ENCODE data around the gene TENT4B. TPM values are rescaled to one million over a fixed set of nuclear protein-coding genes. Genes with fewer than 3 reads are reported as not detected.
A peak's percentile ranks its signal among the peaks of the same experiment; 100 is the strongest.
"Not testable (repeated sequence)": the region's sequence is repeated elsewhere in the genome, so short reads cannot be mapped to it uniquely, and the experiment has no call there.

The TENT4B gene
- polyA plus RNA-seq, 1 donor: 6.8 TPM

DNA sequence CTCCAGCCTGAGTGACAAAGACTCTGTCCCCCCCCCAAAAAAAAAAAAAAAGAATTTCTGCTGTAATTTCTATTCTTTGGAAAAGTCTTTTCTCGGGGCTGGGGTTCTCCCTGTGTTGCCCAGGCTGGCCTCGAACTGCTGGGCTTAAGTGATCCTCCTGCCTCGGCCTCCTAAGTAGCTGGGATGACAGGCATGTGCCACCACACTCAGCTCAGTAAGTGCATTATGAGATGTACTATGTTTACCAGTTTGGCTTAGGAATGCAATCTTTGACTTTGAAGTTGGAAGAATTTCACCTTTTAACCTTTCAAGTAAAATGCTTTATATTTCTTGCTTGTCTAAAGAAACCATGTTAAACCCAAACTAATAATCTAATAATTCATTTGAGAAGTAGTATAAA is 85.2 kb downstream of the TENT4B start:
- no peak for DNase-seq

DNA sequence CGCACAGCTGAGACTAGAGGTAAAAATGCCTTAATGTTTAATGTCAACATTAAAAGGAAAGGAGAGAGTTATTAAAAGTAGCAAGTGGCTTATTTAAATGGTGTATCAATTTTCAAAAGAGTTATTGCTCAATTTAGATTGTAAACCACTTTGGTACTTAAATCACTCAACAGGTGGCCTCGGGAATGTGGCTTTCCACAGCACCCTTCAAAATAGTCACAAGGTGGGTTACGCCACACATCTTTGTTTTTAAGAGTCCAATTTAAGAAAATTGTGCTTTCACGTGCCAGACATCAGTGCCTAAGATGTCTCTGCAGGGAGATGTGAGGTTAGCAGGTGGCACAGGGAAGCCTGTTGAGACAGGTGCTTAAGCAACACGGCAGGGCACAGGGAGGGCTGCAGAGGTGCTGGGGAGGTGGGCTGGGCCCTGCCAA is 85.8 kb downstream of the TENT4B start:
- no peak for DNase-seq

DNA sequence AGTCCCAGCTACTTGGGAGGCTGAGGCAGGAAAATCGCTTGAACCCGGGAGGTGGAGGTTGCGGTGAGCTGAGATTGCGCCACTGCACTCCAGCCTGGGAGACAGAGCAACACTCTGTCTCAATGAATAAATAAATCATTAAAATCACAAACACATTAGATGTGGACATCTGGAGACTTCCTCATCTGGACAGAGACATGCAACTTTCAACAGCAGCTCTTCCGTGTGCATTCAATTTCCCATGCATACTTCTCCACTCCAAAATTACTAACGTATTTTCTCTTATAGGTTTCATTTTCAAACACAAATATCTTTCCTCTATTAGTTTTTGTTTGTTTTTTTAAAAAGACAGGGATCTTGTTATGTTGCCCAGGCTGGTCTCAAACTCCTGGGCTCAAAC is 89.9 kb downstream of the TENT4B start:
- DNase-seq: not testable (repeated sequence)

DNA sequence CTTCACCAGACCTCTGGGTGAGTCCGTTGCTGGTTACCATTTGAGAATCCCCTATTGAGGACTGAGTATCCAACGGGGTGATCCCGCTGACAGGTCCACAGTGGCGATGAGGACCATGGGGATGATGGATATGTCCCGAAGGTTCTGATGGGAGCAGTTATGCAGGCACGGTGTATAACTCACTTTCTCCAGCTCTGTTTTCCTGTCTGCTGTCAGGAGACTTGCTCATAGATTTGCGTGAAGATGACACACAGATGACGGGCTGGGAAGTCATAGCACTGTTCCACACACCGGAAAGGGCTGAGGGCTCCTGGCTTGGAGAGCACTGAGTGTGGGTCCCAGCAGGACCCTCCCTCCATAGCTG is 91.0 kb downstream of the TENT4B start:
- no peak for DNase-seq

DNA sequence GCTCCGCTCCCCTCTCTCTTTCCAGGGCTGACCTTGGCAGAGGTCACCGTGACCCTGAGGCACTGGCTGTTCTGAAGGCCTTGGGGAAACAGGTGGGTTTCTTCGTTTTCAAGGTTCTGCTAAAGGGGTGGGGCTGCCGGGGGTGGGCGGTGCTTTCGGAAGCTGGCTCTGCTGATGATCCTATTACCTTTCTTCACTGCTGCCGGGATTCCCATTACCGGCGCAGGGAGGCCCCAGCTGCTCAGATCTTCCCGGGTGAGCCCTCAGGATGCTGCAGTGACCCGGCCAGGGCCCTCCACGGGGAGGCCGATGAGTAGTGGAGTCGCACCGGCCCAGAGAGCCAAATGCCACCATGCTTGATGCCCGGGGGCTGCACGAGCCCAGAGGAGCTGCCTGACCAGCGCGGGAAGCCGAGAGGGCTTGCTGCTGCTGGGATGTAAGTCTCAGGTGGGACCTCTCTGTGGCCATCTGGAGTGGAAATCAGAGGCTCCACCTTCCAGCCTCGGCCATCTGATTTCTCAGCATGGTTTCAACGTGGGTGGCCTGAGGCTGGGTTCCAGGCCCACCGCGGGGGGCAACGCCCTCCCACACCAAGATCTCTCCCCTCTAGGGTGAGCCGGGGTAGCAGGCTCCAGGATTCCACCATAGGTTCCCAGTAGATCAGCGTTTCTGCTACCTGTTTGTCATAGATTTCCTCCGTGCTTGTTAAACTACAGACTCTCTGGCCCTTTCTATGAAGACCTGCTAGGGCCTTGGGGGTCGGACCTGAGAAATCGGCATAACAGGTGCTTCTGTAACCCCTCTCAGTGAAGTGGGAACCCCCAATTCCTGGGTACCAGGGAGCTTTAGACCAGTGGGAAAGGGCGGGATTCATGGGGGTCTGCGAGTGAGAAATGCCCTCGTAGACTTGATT is 91.7 kb downstream of the TENT4B start:
- no peak for DNase-seq

DNA sequence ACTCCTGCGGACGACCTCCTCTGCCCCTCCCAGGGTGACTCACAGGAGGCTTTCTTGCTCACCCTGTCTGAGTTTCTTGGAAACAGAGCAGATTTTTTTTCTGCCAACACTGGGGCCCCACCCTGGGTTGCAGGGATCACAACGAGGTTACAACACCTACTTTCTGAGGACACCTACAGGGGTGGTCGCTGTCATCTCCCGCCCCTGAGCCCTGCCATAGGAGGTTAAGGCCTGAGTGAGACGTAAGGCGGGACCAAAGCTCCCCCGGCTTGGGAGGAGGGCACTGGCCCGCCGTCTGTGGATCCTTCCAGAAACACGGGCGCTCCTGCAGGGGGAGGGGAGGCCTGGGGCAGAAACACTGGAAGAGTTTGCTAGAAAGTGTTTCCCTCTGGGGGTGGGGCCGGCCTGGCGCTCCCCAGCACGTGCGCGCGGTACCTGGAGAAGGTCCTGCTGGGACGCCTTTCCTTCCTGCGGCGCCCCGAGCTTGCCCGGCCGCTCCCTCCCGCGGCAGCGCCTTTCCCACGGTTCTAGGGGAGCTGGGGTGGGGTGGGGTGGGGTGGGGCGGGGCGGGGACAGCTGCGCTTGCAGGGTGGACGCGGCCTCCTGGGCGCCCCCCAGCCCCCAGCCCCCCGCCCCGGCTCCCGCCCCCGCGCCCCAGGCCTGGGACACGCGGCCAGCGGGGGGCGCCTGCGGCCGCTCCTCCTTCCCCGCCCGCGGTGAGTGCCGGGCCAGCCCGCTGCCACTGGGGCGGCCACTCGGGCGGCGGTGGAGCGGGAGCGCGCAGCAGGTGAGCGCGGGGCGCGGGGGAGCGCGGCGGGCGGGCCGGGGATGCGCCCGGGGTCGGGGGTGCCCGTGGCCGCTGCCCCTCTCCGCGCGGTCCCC is 92.6 kb downstream of the TENT4B start:
- DNase-seq: no peak

DNA sequence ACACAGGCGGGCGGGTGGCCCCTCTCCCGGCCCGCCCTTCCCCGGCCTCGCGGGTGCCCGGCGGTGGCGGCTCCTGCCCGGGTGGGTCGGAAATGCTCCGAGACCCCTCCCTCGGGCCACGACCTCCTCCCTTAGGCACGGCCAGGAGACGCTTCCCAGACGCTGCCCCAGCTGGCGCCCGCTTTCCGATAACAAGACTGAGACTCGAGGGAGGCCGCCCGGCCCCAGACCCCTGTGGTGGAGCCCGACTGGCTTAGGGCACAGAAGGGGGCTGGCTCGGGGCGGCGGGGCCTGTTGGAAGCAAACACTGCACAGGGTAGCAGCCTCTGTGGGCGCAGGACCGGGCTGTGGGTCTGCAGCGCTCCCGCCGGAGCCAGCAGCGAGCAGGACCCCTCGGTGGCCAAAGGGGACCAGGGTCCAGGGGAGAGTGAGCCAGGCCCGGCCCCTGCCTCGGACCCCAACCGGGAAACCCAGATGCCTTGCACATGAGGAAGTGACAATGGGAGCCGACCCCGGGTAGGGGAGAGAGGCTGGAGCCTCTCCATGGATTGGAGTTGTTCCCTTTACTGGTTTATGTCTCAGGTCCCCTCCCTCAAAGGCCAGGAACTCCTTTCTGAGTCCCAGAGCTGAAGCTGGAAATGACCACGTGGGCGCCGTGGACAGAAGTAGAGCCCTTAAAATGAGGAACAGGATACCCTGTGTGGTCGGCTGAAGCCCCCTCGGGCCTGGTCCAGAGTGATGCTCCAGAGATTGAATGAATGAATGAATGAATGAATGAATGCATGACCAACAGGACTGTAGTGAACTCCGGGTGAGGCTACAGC is 93.4 kb downstream of the TENT4B start:
- no peak for DNase-seq

DNA sequence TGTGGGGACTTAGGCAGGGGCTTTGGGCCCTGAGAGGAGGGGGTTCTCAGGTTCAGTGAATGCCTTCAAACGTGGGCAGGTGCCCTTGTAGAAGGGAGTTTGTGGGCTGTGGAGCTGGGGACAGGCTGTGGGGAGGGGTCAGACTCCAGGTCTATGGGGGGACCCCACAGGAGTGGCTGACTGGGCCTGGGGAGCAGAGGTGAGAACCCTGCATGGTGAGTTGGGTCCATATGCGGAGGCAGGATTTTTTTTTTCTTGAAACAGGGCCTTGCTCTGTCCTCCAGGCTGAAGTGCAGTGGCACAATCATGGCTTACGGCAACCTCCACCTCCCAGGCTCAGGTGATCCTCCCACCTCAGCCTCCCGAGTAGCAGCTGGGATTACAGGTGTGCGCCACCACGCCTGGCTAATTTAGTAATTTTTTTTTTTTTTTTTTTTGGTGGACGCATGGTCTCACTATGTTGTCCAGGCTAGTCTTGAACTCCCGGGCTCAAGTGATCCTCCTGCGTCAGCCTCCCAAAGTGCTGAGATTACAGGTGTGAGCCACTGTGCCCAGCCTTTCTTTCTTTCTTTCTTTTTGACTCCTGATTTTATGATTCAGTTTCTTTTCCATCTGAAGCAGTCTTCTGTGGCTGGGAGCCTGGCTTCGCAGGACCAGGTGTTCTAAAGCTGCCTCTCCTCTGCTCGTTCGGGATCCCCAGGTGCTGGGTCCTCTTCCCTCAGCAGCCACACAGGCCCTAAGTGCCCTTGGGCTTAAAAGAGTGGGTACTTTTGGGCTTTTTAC is 94.2 kb downstream of the TENT4B start:
- DNase-seq: no peak

DNA sequence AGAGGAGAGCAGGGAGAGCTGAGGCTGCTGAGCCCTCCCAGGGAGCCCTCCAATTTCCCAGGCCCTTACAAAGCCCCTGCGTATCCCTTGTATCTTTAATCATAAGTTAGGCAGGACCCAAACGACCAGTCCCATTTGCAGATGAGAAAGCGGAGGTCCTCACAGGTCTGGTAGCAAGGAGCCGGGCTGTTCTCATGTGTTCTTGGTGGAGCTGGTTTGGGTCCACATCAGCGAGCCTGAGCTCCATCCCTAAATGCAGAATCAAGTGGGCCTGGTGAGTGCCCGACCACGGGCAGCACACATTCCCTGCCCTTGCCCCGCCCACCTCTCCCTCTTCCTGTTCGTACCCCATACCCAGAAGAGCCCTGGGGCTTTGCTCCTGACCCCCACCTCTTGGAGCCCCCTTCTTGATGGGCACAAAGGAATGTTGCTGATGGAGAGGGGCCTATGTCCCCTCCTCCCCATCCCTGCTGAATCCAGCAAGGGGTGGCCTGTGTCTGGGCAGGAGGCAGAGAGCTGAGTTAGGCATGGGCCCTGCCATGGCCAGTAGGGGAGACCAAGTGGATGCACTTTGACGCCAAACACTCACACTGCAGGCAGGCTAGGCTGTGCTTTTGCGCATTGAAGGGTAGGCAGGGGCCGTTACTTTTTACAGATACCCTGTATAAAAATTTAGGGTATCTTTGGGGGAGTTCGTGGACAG is 95.0 kb downstream of the TENT4B start:
- DNase-seq: no peak

DNA sequence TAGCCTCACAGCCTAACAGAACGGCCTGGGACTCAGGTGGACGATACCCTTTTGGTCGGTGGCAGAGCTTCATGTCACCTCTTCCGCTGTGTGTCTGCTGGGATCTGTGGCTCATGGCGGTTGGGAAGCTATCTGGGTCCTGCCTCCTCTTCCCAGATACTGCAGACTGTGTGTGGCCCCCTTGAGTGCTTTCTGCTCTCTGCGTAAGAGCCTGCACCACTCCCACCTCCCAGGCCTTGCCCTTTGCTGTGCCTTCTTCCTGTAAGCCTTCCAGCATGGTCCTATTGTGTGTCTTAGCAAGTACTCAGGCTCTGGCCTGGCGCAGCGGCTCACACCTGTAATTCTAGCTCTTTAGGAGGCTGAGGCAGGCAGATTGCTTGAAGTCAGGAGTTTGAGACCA is 95.7 kb downstream of the TENT4B start:
- DNase-seq: no peak

DNA sequence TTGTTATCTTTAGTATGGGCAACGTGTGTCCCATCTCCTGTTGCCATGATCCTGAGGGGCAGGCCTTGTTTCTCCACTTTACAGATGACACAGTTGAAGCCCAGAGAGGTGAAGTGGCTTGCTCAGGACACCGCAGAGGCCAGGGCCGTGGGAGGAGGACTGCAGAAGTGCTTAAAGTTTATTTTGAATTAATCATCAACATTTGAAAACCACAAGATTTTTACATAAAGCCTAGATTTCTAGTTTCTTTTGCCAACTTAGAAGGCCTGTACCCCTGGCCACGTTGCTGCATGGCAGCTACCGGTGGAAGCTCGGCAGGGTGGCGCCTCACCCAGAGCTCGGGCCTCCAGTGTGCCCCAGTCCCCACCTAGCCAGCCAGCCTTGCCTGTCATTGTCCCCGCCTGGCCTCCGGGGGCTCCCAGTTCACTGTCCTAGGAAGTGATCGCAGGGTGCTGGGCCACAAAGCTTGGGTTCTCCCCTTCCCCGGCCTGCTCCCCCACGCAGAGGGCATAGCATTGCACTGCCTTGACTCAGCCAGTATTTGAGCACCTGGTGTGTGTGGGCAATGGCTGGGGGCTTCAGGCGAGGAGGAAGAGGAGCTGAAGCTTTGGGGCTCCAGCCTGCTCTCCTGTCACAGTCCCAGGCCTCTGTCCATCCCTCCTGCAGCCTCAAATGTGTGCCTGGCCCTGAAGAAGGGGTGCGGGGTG is 98.4 kb downstream of the TENT4B start:
- DNase-seq: no peak

DNA sequence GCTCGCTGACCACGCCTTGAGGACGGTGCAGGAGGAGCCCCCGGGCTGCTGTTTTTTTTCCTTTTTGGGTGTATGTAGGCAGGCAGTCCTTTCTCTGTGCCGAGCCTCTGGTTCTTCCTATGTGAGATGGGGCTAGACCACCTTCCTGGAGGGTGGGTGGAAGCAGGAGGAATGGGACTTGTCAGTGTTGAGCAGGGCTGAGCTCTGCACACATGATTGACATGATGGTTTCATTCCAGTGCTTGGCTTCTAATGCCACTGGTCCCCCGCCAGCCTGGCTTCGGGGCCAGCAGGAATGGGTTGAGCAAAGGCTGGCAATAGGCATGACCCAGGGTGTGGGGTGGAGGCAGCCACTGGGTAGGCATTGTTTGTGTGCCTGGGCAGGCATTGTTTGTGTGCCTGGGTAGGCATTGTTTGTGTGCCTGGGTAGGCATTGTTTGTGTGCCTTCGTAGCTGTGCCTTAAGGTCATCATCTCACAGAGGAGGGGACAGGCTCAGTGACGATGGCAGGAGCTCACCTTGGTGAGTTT is 99.0 kb downstream of the TENT4B start:
- no peak for DNase-seq

DNA sequence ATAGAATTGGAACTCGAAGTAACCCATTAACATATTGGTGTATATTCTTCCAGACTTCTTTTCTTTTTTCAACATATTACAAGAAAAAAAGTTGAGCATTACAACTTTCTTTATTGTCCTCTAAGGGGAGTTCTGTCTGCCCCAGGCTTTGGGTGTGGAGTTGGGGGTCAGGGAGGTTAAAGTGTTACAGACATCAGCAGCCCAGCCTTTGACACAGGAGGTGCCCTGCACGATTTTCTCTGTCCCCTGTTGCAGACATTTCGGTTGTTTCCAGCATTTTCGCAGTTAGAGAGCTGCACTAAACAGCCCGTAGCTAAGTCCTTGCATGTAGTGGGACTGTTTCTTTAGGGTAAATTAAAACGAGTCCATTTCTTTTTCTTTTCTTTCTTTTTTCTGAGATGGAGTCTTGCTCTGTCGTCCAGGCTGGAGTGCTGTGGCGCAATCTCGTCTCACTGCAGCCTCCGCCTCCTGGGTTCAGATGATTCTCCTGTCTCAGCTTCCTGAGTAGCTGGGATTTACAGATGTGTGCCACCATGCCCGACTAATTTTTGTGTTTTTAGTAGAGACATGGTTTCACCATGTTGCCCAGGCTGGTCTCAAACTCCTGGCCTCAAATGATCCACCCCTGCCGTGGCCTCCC is 99.9 kb downstream of the TENT4B start:
- no peak for DNase-seq

DNA sequence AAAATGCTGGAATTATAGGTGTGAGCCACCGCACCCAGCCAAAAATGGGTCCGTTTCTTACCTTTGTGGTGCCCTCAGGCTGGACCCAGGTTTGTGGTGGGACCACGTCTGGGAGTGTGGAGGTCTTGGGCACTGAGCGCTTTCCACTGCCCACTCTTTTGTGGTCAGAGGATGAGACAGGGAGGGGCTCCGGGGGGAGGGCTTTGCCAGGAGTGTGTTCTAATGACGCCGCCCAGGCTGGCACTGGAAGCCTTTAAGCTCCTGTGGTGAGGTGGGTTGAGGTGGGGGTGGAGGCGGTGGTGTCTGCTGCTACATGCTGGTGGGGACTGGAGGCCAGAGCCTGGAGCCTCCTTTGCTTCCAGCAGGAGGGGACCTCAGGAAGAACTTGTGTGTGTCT is 100.4 kb downstream of the TENT4B start:
- DNase-seq: no peak

DNA sequence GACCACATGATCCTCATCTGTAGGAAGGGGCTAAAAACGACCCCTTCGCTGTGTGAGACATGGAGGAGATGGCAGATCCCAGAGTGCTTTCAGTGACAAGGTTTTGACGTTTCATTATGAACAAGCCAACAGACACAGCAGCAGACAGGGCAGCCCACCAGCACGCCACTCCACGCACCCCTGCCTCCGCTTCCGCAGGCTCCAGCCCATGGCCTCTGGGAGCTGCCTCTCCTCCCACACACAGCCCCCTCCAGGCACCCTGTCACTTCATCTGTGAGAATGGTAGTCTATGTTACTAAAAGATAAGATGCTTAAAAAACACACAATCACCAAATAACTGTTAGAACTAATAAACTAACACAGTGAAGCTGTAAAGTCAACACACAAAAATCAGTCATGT is 101.0 kb downstream of the TENT4B start:
- no peak for DNase-seq

DNA sequence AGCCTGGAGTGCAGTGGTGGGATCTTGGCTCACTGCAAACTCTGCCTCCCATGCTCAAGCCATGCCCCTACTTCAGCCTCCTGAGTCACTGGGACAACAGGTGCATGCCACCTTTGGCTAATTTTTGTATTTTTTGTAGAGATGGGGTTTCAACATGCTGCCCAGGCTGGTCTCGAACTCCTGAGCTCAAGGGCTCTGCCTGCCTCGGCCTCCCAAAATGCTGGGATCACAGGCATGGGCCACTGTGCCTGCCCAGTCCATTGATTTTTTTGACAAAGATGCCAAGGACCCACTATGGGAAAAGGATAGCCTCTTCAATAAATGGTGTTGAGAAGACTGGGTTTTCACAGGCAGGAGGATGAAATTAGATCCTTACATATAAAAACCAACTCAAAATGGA is 102.4 kb downstream of the TENT4B start:
- no peak for DNase-seq

DNA sequence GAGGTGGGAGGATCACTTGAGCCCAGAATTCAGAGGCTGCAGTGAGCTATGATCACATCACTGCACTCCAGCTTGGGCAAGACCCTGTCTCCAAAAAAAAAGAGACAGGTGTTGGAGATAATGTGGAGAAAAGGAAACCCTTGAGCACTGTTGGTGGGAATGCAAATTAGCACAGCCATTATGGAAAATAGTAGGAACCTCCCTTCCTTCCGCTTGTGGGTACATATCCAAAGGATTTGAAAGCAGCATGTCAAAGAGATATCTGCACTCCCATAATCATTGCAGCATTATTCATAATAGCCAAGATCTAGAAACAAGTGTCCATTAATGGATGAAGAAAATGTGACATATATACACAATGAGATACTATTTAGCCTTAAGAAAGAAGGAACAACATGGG is 103.5 kb downstream of the TENT4B start:
- no peak for DNase-seq

DNA sequence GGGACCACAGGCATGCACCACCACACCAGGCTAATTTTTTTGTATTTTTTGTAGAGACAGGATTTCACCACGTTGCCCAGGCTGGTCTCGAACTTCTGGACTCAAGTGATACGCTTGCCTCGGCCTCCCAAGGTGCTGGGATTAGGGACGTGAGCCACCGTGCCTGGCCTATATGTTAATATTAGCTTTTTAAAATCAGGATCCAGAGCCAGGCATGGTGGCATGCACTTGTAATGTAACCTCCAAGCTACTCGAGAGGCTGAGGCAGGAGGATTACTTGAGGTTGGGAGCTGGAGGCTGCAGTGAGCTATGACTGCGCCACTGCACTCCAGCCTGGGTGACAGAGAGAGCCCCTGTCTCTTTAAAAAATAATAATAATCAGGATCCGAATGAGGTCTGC is 104.8 kb downstream of the TENT4B start:
- no peak for DNase-seq

DNA sequence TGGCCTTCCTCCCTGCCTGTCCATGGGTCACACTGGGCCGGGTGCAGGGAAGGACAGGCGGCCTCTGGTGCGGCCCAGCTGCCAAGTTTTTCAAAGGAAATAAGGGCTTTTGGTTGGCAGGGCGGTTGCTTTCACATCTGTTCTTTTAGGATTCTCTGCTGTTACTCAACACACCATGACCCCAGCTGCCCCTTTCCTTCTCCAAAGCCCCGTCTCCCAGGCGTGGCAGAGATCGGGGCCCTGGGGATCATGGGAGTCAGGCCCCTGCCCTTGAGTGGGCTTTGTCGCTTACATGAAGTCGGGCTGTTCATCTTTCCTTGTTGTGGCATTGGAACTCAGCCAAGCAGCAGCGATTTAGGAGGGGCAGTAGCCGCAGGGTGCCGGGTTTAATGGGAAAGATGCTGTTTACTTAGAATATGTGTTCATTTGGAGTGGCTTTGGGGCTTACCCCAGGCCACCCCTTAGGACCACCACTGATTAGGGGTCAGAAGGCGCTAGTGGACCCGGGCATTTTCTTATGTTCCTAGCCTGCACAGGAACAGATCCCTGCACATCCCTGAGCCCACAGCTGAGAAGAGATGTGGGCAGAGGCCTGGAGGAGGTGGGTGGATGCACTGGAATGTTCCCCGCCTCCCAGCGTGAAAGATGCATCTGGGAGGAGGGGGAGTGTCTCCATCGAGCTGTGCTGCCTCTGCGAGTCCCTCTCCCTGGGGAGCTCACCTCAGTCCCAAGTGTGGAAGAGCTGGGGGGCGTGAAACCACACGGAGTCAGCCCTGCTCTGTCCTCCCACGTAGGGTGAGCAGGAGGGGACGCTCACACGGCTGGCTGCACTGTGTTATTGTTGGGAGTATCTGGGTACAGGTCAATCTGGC is 106.5 kb downstream of the TENT4B start:
- peak; percentile 48 for DNase-seq

Data from hindlimb muscle (tissue), 1 donor.